Mesothelial cell of epicardium (in vitro differentiated cells): Measurements from ENCODE around the gene NDUFV2. TPM values are rescaled to one million over a fixed set of nuclear protein-coding genes. Genes with fewer than 3 reads are reported as not detected.

Experiments
- DNase-seq, 2 experiments: peaks; one replicate each; pipeline ENCODE4 v3.0.0; 2021; ENCODE audit warnings: low spot score in 2 of 2; ENCODE audit not compliant: unreplicated experiment in 2 of 2
- H3K27ac Mint-ChIP-seq: 2 replicates; pipeline ENCODE4 v1.8.0; 2021; ENCODE audit warnings: mixed read lengths
- H3K27me3 Mint-ChIP-seq: 2 replicates; pipeline ENCODE4 v1.8.0; 2021; ENCODE audit warnings: low read depth, mixed read lengths
- H3K36me3 Mint-ChIP-seq: 2 replicates; pipeline ENCODE4 v1.8.0; 2021; ENCODE audit warnings: mixed read lengths
- H3K4me1 Mint-ChIP-seq: 2 replicates; pipeline ENCODE4 v1.8.0; 2021; ENCODE audit warnings: mixed read lengths
- H3K4me3 Mint-ChIP-seq: 2 replicates; pipeline ENCODE4 v1.8.0; 2021; ENCODE audit warnings: mild to moderate bottlenecking, moderate library complexity, mixed read lengths
- H3K9me3 Mint-ChIP-seq: 2 replicates; pipeline ENCODE4 v1.8.0; 2021; ENCODE audit warnings: mixed read lengths
- total RNA-seq: library from RNA; stranded (reverse); gene quantifications from 3 replicates; pipeline ENCODE4 v1.2.1, GENCODE V29; 2021
- TF ChIP-seq, protein P1 (sequence below): fragments of 200-600 bp; sonication (generic); IDR thresholded peaks from one replicate; pipeline ENCODE4 v1.5.0; 2021; ENCODE audit warnings: antibody characterized with exemption; ENCODE audit not compliant: unreplicated experiment

NDUFV2 gene
- total RNA-seq, 1 donor from 2014 or later, result 106 TPM

DNA sequence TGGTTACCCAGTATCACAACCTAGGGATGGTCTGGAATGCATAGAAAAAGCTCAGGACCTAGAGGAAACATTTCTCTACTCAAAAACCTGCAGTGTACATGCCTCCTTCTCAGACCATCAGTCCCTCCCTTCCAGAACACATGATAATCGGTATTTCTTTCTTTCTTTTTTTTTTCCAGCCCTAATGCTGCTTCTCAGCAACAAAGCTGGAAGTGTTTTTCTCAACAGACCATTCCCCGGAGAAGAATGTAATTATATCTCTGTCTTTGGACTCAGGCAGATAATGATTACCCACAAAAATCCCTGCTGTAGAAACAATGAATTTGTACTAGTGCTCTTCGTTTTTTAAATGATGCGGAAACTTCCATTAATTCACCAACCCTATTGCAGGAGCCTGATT is 44.1 kb upstream of the NDUFV2 start:
- H3K9me3 Mint-ChIP-seq, result no peaks in the 10 kb centered on the region
- H3K4me3 Mint-ChIP-seq, result no peak overlapping the region
- peaks cover 14% of the 10 kb centered on the region for H3K4me1 Mint-ChIP-seq
- TF ChIP-seq, protein P1, sequence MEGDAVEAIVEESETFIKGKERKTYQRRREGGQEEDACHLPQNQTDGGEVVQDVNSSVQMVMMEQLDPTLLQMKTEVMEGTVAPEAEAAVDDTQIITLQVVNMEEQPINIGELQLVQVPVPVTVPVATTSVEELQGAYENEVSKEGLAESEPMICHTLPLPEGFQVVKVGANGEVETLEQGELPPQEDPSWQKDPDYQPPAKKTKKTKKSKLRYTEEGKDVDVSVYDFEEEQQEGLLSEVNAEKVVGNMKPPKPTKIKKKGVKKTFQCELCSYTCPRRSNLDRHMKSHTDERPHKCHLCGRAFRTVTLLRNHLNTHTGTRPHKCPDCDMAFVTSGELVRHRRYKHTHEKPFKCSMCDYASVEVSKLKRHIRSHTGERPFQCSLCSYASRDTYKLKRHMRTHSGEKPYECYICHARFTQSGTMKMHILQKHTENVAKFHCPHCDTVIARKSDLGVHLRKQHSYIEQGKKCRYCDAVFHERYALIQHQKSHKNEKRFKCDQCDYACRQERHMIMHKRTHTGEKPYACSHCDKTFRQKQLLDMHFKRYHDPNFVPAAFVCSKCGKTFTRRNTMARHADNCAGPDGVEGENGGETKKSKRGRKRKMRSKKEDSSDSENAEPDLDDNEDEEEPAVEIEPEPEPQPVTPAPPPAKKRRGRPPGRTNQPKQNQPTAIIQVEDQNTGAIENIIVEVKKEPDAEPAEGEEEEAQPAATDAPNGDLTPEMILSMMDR, result no peak
- peaks cover 2% of the 10 kb centered on the region for H3K27me3 Mint-ChIP-seq
- peak overlapping the region; percentile 24 for H3K27ac Mint-ChIP-seq
- no peak for DNase-seq
- H3K36me3 Mint-ChIP-seq, result no peaks in the 10 kb centered on the region

- TF ChIP-seq, protein P1, result no peak
- Mint-ChIP-seq H3K4me1 (peaks cover 6% of the 10 kb centered on the region), H3K27me3 (peaks cover 2% of the 10 kb centered on the region), H3K9me3 (no peaks in the 10 kb centered on the region), H3K36me3 (no peaks in the 10 kb centered on the region), H3K27ac (no peak overlapping the region), H3K4me3 (no peak overlapping the region)
- DNase-seq, result no peak
Measured at GRCh38 chr18:9062418-9062751, 40.1 kb upstream of the NDUFV2 start.

- no peak for DNase-seq
- no peak overlapping the region for H3K4me3 Mint-ChIP-seq
- TF ChIP-seq, protein P1, result no peak
- no peak overlapping the region for H3K27ac Mint-ChIP-seq
- no peaks in the 10 kb centered on the region for H3K36me3 Mint-ChIP-seq
- H3K27me3 Mint-ChIP-seq, result peaks cover 2% of the 10 kb centered on the region
- H3K4me1 Mint-ChIP-seq, result no peaks in the 10 kb centered on the region
- no peaks in the 10 kb centered on the region for H3K9me3 Mint-ChIP-seq
Measured at GRCh38 chr18:9065864-9066263, 36.6 kb upstream of the NDUFV2 start.

DNA sequence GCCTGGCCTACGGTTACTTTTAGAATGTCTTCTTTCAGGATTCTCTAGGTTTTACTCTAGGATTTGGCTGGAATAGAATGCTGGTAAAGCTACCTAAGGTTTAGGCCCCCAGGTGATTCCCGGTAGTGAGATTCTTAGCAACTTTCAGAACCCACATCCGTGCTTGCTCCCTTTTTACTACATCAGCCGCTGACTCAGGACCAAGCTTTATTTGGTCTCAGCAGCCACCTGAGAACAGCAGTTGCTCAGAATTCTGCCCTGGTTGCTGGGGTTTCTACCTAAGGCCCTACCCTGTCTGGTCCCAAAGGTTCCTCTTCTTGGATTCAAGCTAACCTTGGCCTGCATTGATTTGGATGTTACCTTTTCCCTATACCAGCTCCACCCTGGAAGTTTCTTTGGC is 36.1 kb upstream of the NDUFV2 start:
- Mint-ChIP-seq H3K27ac (no peak overlapping the region), H3K36me3 (no peaks in the 10 kb centered on the region), H3K9me3 (no peaks in the 10 kb centered on the region), H3K4me3 (no peak overlapping the region), H3K27me3 (peaks cover 2% of the 10 kb centered on the region), H3K4me1 (no peaks in the 10 kb centered on the region)
- no peak for DNase-seq
- TF ChIP-seq, protein P1, result no peak

DNA sequence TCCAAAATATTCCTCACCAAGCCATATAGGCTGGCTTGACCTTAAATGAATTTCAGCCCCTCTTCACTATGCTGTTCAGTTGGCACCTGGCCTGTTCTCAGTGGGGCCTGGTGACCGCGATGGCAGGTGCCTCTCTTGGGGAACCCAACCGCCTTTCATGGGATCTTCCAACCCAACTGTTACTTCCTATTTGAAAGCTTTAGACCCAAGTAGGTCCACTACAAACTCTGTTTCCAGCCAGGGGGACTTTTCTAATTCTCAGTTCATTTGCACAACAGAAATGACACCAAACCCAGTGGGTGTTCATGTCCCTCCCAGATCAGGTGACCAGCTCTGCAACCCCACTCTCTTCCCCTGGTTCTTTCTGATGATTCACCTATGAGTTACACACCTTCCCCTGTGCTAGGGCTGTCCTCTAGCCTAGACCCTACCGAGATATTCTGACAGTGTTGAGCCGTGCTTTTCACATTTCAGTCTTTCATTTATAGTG is 35.6 kb upstream of the NDUFV2 start:
- TF ChIP-seq, protein P1, result no peak
- Mint-ChIP-seq H3K27ac (no peak overlapping the region), H3K4me3 (no peak overlapping the region), H3K4me1 (no peaks in the 10 kb centered on the region), H3K9me3 (no peaks in the 10 kb centered on the region), H3K27me3 (peaks cover 2% of the 10 kb centered on the region), H3K36me3 (no peaks in the 10 kb centered on the region)
- DNase-seq, result no peak

GRCh38 chr18:9067823-9068222 is 34.7 kb upstream of the NDUFV2 start:
- TF ChIP-seq, protein P1, result no peak

More at GRCh38 chr18:9067823-9068222, 34.7 kb upstream of the NDUFV2 start:
- Mint-ChIP-seq H3K4me1 (no peaks in the 10 kb centered on the region), H3K9me3 (no peaks in the 10 kb centered on the region), H3K36me3 (no peaks in the 10 kb centered on the region), H3K27ac (no peak overlapping the region), H3K4me3 (no peak overlapping the region), H3K27me3 (no peaks in the 10 kb centered on the region)
- no peak for DNase-seq
